Activated CD4-positive, alpha-beta T cell treated with anti-CD3 and anti-CD28 coated beads for 36 hours (primary cell): Measurements from ENCODE around the gene ACSF2. TPM values are rescaled to one million over a fixed set of nuclear protein-coding genes. Genes with fewer than 3 reads are reported as not detected.

Source experiments
- ATAC-seq: fragments of 200-7000 bp; cut with Tn5 transposase; one replicate; pipeline ENCODE4 v1.10.0; 2021; ENCODE audit warnings: mild to moderate bottlenecking, moderate library complexity
- CTCF ChIA-PET: fragments of 350-600 bp; sonication (Branson Sonifier 250); formaldehyde crosslinking; loops from one replicate; lab custom pipeline; 2021; ENCODE audit warnings: antibody characterized with exemption; lab: Charles Lee
- POLR2A ChIA-PET: fragments of 350-600 bp; sonication (Branson Sonifier 250); formaldehyde crosslinking; loops from one replicate; lab custom pipeline; 2021; ENCODE audit warnings: antibody characterized with exemption, inconsistent platforms; lab: Charles Lee
- DNase-seq: peaks from one replicate; pipeline ENCODE4 v3.0.0-alpha.2; 2020
- H3K27ac Mint-ChIP-seq: one replicate; pipeline ENCODE4 v1.8.0; 2021; ENCODE audit warnings: mixed read lengths
- H3K27me3 Mint-ChIP-seq: one replicate; pipeline ENCODE4 v1.8.0; 2021; ENCODE audit warnings: mixed read lengths
- H3K36me3 Mint-ChIP-seq: one replicate; pipeline ENCODE4 v1.8.0; 2021; ENCODE audit warnings: low read depth, mixed read lengths
- H3K4me1 Mint-ChIP-seq: one replicate; pipeline ENCODE4 v1.8.0; 2021; ENCODE audit warnings: mixed read lengths
- H3K4me3 Mint-ChIP-seq: one replicate; pipeline ENCODE4 v1.8.0; 2021; ENCODE audit warnings: mild to moderate bottlenecking, moderate library complexity, mixed read lengths
- H3K9me3 Mint-ChIP-seq: one replicate; pipeline ENCODE4 v1.8.0; 2021; ENCODE audit warnings: low read depth, mixed read lengths
- intact Hi-C, 2 experiments: fragments of 100-400 bp; cut with DNase I in 1 of 2; cut with micrococcal nuclease in 1 of 2; formaldehyde crosslinking; loops; one replicate each; pipeline versions ENCODE4 v1.14.2 to v1.15.1; 2022 to 2024; cut with DNase I, micrococcal nuclease
- total RNA-seq, 2 experiments: library from RNA; stranded (reverse); gene quantifications; one replicate each; pipeline ENCODE4 v1.2.3, GENCODE V29; 2021

ACSF2 gene
- total RNA-seq, 2 experiments from 2014 or later, result 15.0 to 15.7 TPM

GRCh38 chr17:50517504-50518383, 91.7 kb downstream of the ACSF2 start:
- H3K27ac Mint-ChIP-seq, result no peak overlapping the region
- ATAC-seq, result no peak
- intact Hi-C loops, result no loop called here
- peaks cover 5% of the 10 kb centered on the region for H3K4me1 Mint-ChIP-seq
- H3K9me3 Mint-ChIP-seq, result no peaks in the 10 kb centered on the region
- H3K4me3 Mint-ChIP-seq, result no peak overlapping the region
- DNase-seq, result no peak
- ChIA-PET POLR2A (no interaction called here), CTCF (interaction anchor here (0.6 to 1.7 kb wide), 3 partner anchors 12 to 431 kb away, joined by 3 to 5 read pairs (median 4); no protein-coding TSS in a partner anchor)
- H3K36me3 Mint-ChIP-seq, result no peaks in the 10 kb centered on the region
- no peaks in the 10 kb centered on the region for H3K27me3 Mint-ChIP-seq

GRCh38 chr17:50518384-50519023, 92.5 kb downstream of the ACSF2 start:
- H3K36me3 Mint-ChIP-seq, result no peaks in the 10 kb centered on the region
- intact Hi-C loops, result no loop called here
- no peak overlapping the region for H3K27ac Mint-ChIP-seq

GRCh38 chr17:50519141-50519834, 93.3 kb downstream of the ACSF2 start:
- no peaks in the 10 kb centered on the region for H3K36me3 Mint-ChIP-seq
- ChIA-PET CTCF (interaction anchor here (0.6 to 1.2 kb wide), 6 partner anchors 26 to 399 kb away, joined by 3 to 4 read pairs (median 3); no protein-coding TSS in a partner anchor), POLR2A (interaction anchor here (0.6 kb wide), 1 partner anchor 128 kb away, joined by 3 read pairs; no protein-coding TSS in a partner anchor)
- no peaks in the 10 kb centered on the region for H3K27me3 Mint-ChIP-seq
- H3K4me1 Mint-ChIP-seq, result peaks cover 5% of the 10 kb centered on the region
- DNase-seq (no peak), ATAC-seq (no peak)
- no peaks in the 10 kb centered on the region for H3K9me3 Mint-ChIP-seq
- H3K27ac Mint-ChIP-seq, result no peak overlapping the region
- H3K4me3 Mint-ChIP-seq, result no peak overlapping the region
- intact Hi-C loops, result no loop called here

More at GRCh38 chr17:50518384-50519023, 92.5 kb downstream of the ACSF2 start:
- ATAC-seq (no peak), DNase-seq (no peak)
- Mint-ChIP-seq H3K9me3 (no peaks in the 10 kb centered on the region), H3K27me3 (no peaks in the 10 kb centered on the region), H3K4me1 (peaks cover 5% of the 10 kb centered on the region), H3K4me3 (no peak overlapping the region)
- POLR2A ChIA-PET, result no interaction called here
- CTCF ChIA-PET, result interaction anchor here (0.7 to 1.7 kb wide), 3 partner anchors 12 to 398 kb away, joined by 3 to 5 read pairs (median 4); no protein-coding TSS in a partner anchor

GRCh38 chr17:50520483-50520882, 94.5 kb downstream of the ACSF2 start:
- no peak for ATAC-seq
- Mint-ChIP-seq H3K36me3 (no peaks in the 10 kb centered on the region), H3K4me1 (peaks cover 5% of the 10 kb centered on the region), H3K27ac (no peak overlapping the region), H3K27me3 (no peaks in the 10 kb centered on the region), H3K4me3 (no peak overlapping the region), H3K9me3 (no peaks in the 10 kb centered on the region)
- intact Hi-C loops, result no loop called here
- DNase-seq, result no peak
- ChIA-PET CTCF (interaction anchor here (0.6 to 2.1 kb wide), 8 partner anchors 11 to 1705 kb away, joined by 3 to 7 read pairs (median 4); partner anchors contain the start of gene RSAD1), POLR2A (no interaction called here)

GRCh38 chr17:50521514-50521913, 95.5 kb downstream of the ACSF2 start:
- Mint-ChIP-seq H3K27ac (no peak overlapping the region), H3K36me3 (no peaks in the 10 kb centered on the region), H3K27me3 (no peaks in the 10 kb centered on the region), H3K9me3 (no peaks in the 10 kb centered on the region), H3K4me1 (peaks cover 5% of the 10 kb centered on the region), H3K4me3 (no peak overlapping the region)
- POLR2A ChIA-PET, result no interaction called here
- CTCF ChIA-PET, result interaction anchor here (0.6 to 2.1 kb wide), 6 partner anchors 10 to 286 kb away, joined by 3 to 7 read pairs (median 5); partner anchors contain the start of gene RSAD1
- DNase-seq (no peak), ATAC-seq (no peak)
- intact Hi-C loops, result no loop called here

- ChIA-PET CTCF (no interaction called here), POLR2A (interaction anchor here (0.6 kb wide), 1 partner anchor 13 kb away, joined by 4 read pairs; no protein-coding TSS in a partner anchor)
- intact Hi-C loops, result no loop called here
- Mint-ChIP-seq H3K36me3 (no peaks in the 10 kb centered on the region), H3K9me3 (no peaks in the 10 kb centered on the region), H3K27me3 (no peaks in the 10 kb centered on the region), H3K4me1 (no peaks in the 10 kb centered on the region), H3K4me3 (no peak overlapping the region), H3K27ac (no peak overlapping the region)
- ATAC-seq (no peak), DNase-seq (no peak)
Observed at GRCh38 chr17:50522766-50523165, 96.7 kb downstream of the ACSF2 start.

GRCh38 chr17:50523208-50523607, 97.2 kb downstream of the ACSF2 start:
- intact Hi-C loops, result no loop called here
- Mint-ChIP-seq H3K27ac (no peak overlapping the region), H3K36me3 (no peaks in the 10 kb centered on the region), H3K4me3 (no peak overlapping the region), H3K27me3 (peaks cover under 1% of the 10 kb centered on the region), H3K9me3 (no peaks in the 10 kb centered on the region), H3K4me1 (no peaks in the 10 kb centered on the region)
- ATAC-seq (no peak), DNase-seq (no peak)
- POLR2A ChIA-PET, result interaction anchor here (0.6 kb wide), 1 partner anchor 14 kb away, joined by 4 read pairs; no protein-coding TSS in a partner anchor
- CTCF ChIA-PET, result no interaction called here

Other genes starting within 250 kb of the ACSF2 start
- under 1 TPM; 0.55 to 0.70 TPM for gene COL1A1, start 224.6 kb upstream of the ACSF2 start, total RNA-seq
- under 1 TPM; 0.23 TPM for gene TMEM92, start 151.8 kb upstream of the ACSF2 start, total RNA-seq
- 10 to 100 TPM; 29.8 to 30.4 TPM for gene XYLT2, start 80.1 kb upstream of the ACSF2 start, total RNA-seq
- gene MRPL27, start 53.0 kb upstream of the ACSF2 start, total RNA-seq, result 10 to 100 TPM; 40.1 to 56.2 TPM
- gene EME1, start 53.0 kb upstream of the ACSF2 start, total RNA-seq, result 10 to 100 TPM; 38.3 to 40.8 TPM
- 10 to 100 TPM; 74.4 to 82.7 TPM for gene LRRC59, start 28.7 kb upstream of the ACSF2 start, total RNA-seq
- gene CHAD, start 42.7 kb downstream of the ACSF2 start, total RNA-seq, result not detected
- 10 to 100 TPM; 21.5 to 29.0 TPM for gene RSAD1, start 52.6 kb downstream of the ACSF2 start, total RNA-seq
- 1 to 10 TPM; 1.4 to 1.8 TPM for gene MYCBPAP, start 82.2 kb downstream of the ACSF2 start, total RNA-seq
- not detected for gene EPN3, start 106.5 kb downstream of the ACSF2 start, total RNA-seq
- 10 to 100 TPM in 1 of 2 experiments, 1 to 10 TPM in 1; 9.0 to 10.7 TPM for gene SPATA20, start 121.0 kb downstream of the ACSF2 start, total RNA-seq
- not detected for gene CACNA1G, start 134.5 kb downstream of the ACSF2 start, total RNA-seq
- not detected for gene ABCC3, start 208.7 kb downstream of the ACSF2 start, total RNA-seq